Measurements from ENCODE around the gene NXNL1. TPM values are rescaled to one million over a fixed set of nuclear protein-coding genes. Genes with fewer than 3 reads are reported as not detected.

Gene NXNL1
- total and polyA plus RNA-seq, 9 of the 15 experiments (the other 6 are each of a cell fraction or from before 2014, with no cell fraction given) = not detected

- Histone ChIP-seq H3K4me2 (ENCODE audit: insufficient read depth, low read length) (no peak overlapping the region), H3K79me2 (ENCODE audit: control insufficient read depth, insufficient read depth, low read length) (no peaks in the 10 kb centered on the region), H3K36me3 (ENCODE audit: control insufficient read depth, insufficient read depth, low read length) (no peaks in the 10 kb centered on the region), H3K9me1 (ENCODE audit: control insufficient read depth, insufficient read depth, low read length) (no peaks in the 10 kb centered on the region), H2AFZ (ENCODE audit: low read depth, low read length) (no peak overlapping the region), H3K4me1 (replicated peaks in 1 of 2; ENCODE audit: control insufficient read depth in 2 of 2, insufficient read depth in 2 of 2, low read length in 2 of 2) (peaks cover 9 to 37% of the 10 kb centered on the region in 2 experiments; a peak in 4 of 5 replicates), H3K4me3 (no peak overlapping the region), H3K27ac (ENCODE audit: extremely low read depth, low read depth, low read length) (no peak overlapping the region), H3K27me3 (ENCODE audit: control insufficient read depth in 2 of 2, insufficient read depth in 2 of 2, low read length in 2 of 2) (peaks cover 0 to 15% of the 10 kb centered on the region in 2 experiments; a peak in 2 of 5 replicates), H4K20me1 (replicated peaks; ENCODE audit: control insufficient read depth, insufficient read depth, low read length) (no peaks in the 10 kb centered on the region), H3K9ac (ENCODE audit: insufficient read depth in 1 of 2, low read depth in 2 of 2, low read length in 2 of 2) (no peak overlapping the region), H3K9me3 (replicated peaks; ENCODE audit: control insufficient read depth, insufficient read depth, low read depth, low read length) (no peaks in the 10 kb centered on the region)
- FAIRE-seq (no peak), DNase-seq (ENCODE audit: extremely low read depth in 1 of 4, low spot score in 3 of 4) (no peak), ATAC-seq (no peak)
- TF ChIP-seq KDM1A (IDR thresholded peaks at IDR 0.05) (peak; percentile 55 to 67; a peak in 3 of 4 replicates), RBM25 (IDR thresholded peaks at IDR 0.05; ENCODE audit: low read depth, low read length, severe bottlenecking) (peak; percentile 74), CREM (IDR thresholded peaks at IDR 0.05; ENCODE audit: low read depth) (no peak), HDAC2 (IDR thresholded peaks at IDR 0.05) (peak; percentile 54; the same call in 1 of the 2 replicates), KDM4B (IDR thresholded peaks at IDR 0.05; ENCODE audit: borderline replicate concordance in 2 of 2, low read depth in 1 of 2) (no peak), SRF (CRISPR knock-in tag; IDR thresholded peaks at IDR 0.05) (no peak), ZFP36 (IDR thresholded peaks at IDR 0.05; ENCODE audit: low read depth, low read length, partially characterized antibody) (peak; percentile 72), U2AF1 (optimal IDR thresholded peaks at IDR 0.05; ENCODE audit: low read depth, low read length) (no peak), SMARCA5 (IDR thresholded peaks at IDR 0.05) (0 out of 2 replicates have a peak, but pooled peaks have one; percentile 58), GTF2E2 (tag; IDR thresholded peaks at IDR 0.05) (no peak), BCOR (IDR thresholded peaks at IDR 0.05) (peak; percentile 88), RNF2 (IDR thresholded peaks at IDR 0.05) (no peak), NR4A1 (CRISPR knock-in tag; IDR thresholded peaks at IDR 0.05) (no peak), NR4A1 (tag; IDR thresholded peaks at IDR 0.05) (no peak), ZNF121 (CRISPR knock-in tag; conservative IDR thresholded peaks at IDR 0.05) (peak; percentile 68)
- TF ChIP-seq, protein P1, sequence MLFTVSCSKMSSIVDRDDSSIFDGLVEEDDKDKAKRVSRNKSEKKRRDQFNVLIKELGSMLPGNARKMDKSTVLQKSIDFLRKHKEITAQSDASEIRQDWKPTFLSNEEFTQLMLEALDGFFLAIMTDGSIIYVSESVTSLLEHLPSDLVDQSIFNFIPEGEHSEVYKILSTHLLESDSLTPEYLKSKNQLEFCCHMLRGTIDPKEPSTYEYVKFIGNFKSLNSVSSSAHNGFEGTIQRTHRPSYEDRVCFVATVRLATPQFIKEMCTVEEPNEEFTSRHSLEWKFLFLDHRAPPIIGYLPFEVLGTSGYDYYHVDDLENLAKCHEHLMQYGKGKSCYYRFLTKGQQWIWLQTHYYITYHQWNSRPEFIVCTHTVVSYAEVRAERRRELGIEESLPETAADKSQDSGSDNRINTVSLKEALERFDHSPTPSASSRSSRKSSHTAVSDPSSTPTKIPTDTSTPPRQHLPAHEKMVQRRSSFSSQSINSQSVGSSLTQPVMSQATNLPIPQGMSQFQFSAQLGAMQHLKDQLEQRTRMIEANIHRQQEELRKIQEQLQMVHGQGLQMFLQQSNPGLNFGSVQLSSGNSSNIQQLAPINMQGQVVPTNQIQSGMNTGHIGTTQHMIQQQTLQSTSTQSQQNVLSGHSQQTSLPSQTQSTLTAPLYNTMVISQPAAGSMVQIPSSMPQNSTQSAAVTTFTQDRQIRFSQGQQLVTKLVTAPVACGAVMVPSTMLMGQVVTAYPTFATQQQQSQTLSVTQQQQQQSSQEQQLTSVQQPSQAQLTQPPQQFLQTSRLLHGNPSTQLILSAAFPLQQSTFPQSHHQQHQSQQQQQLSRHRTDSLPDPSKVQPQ (CRISPR knock-in tag; IDR thresholded peaks at IDR 0.05; ENCODE audit: borderline replicate concordance) = no peak
- TF ChIP-seq, protein P2, sequence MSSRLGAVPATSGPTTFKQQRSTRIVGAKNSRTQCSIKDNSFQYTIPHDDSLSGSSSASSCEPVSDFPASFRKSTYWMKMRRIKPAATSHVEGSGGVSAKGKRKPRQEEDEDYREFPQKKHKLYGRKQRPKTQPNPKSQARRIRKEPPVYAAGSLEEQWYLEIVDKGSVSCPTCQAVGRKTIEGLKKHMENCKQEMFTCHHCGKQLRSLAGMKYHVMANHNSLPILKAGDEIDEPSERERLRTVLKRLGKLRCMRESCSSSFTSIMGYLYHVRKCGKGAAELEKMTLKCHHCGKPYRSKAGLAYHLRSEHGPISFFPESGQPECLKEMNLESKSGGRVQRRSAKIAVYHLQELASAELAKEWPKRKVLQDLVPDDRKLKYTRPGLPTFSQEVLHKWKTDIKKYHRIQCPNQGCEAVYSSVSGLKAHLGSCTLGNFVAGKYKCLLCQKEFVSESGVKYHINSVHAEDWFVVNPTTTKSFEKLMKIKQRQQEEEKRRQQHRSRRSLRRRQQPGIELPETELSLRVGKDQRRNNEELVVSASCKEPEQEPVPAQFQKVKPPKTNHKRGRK (tag; IDR thresholded peaks at IDR 0.05) = no peak
- ChIA-PET POLR2A (interaction anchor here (0.6 kb wide), 1 partner anchor 14 kb away, joined by 4 read pairs; no protein-coding TSS in a partner anchor), CTCF (ENCODE audit: low intra/inter-chr PET ratio) (no interaction called here)
- BruUV-seq (replicated peaks) = no TSS peak
- 85% methylated on average over 4 of the region's 4 CpGs for WGBS (ENCODE audit: insufficient coverage, low coverage, missing lambda C conversion rate)
- intact Hi-C loops (cut with micrococcal nuclease) = loop anchor here (2.0 to 10.0 kb wide), 2 partner anchors 17 to 223 kb away; no protein-coding TSS in a partner anchor
- in situ Hi-C loops (cut with MboI) = no loop called here
Measured at GRCh38 chr19:17451820-17452219, 8.9 kb downstream of the NXNL1 start.
